ENCODE data around the gene SLU7.
A peak's percentile ranks its signal among the peaks of the same experiment; 100 is the strongest.
"Not testable (repeated sequence)": the region's sequence is repeated elsewhere in the genome, so short reads cannot be mapped to it uniquely, and the experiment has no call there.

SLU7 gene

GRCh38 chr5:160451281-160451680 is 32.4 kb upstream of the SLU7 start:
- no peak for DNase-seq (ENCODE audit: extremely low read depth in 1 of 2, low read depth in 1 of 2)

GRCh38 chr5:160450164-160450932 is 31.5 kb upstream of the SLU7 start:
- no peak for DNase-seq (ENCODE audit: extremely low read depth in 1 of 2, low read depth in 1 of 2)

GRCh38 chr5:160449458-160449857 is 30.6 kb upstream of the SLU7 start:
- DNase-seq (ENCODE audit: extremely low read depth in 1 of 2, low read depth in 1 of 2): no peak

GRCh38 chr5:160448886-160449285 is 30.0 kb upstream of the SLU7 start:
- DNase-seq (ENCODE audit: extremely low read depth in 1 of 2, low read depth in 1 of 2): no peak

- no peak for DNase-seq (ENCODE audit: extremely low read depth in 1 of 2, low read depth in 1 of 2)
These were observed 26.9 kb upstream of the SLU7 start for GRCh38 chr5:160445751-160446150.

- no peak for DNase-seq (ENCODE audit: extremely low read depth in 1 of 2, low read depth in 1 of 2)
These were observed 26.3 kb upstream of the SLU7 start for GRCh38 chr5:160445132-160445531.

GRCh38 chr5:160444407-160444806 is 25.5 kb upstream of the SLU7 start:
- DNase-seq (ENCODE audit: extremely low read depth in 1 of 2, low read depth in 1 of 2): no peak

- DNase-seq (ENCODE audit: extremely low read depth in 1 of 2, low read depth in 1 of 2): no peak
These were observed 24.0 kb upstream of the SLU7 start for GRCh38 chr5:160442824-160443431.

GRCh38 chr5:160441311-160441781 is 22.5 kb upstream of the SLU7 start:
- DNase-seq (ENCODE audit: extremely low read depth in 1 of 2, low read depth in 1 of 2): no peak

- DNase-seq (ENCODE audit: extremely low read depth in 1 of 2, low read depth in 1 of 2): peak; percentile 70 to 83
These were observed 20.3 kb upstream of the SLU7 start for GRCh38 chr5:160439205-160439600.

- peak in 1 of 2 donors; percentile 26 for DNase-seq (ENCODE audit: extremely low read depth in 1 of 2, low read depth in 1 of 2)
These were observed 19.7 kb upstream of the SLU7 start for GRCh38 chr5:160438316-160439204.

GRCh38 chr5:160437271-160437670 is 18.4 kb upstream of the SLU7 start:
- no peak for DNase-seq (ENCODE audit: extremely low read depth in 1 of 2, low read depth in 1 of 2)

GRCh38 chr5:160436661-160437060 is 17.8 kb upstream of the SLU7 start:
- not testable (repeated sequence) for DNase-seq (ENCODE audit: extremely low read depth in 1 of 2, low read depth in 1 of 2)

GRCh38 chr5:160436017-160436416 is 17.1 kb upstream of the SLU7 start:
- no peak for DNase-seq (ENCODE audit: extremely low read depth in 1 of 2, low read depth in 1 of 2)

GRCh38 chr5:160435532-160435931 is 16.7 kb upstream of the SLU7 start:
- DNase-seq (ENCODE audit: extremely low read depth in 1 of 2, low read depth in 1 of 2): no peak

GRCh38 chr5:160434022-160434531 is 15.2 kb upstream of the SLU7 start:
- DNase-seq (ENCODE audit: extremely low read depth in 1 of 2, low read depth in 1 of 2): no peak

GRCh38 chr5:160432787-160433186 is 13.9 kb upstream of the SLU7 start:
- DNase-seq (ENCODE audit: extremely low read depth in 1 of 2, low read depth in 1 of 2): no peak

GRCh38 chr5:160432196-160432595 is 13.3 kb upstream of the SLU7 start:
- DNase-seq (ENCODE audit: extremely low read depth in 1 of 2, low read depth in 1 of 2): no peak

- no peak for DNase-seq (ENCODE audit: extremely low read depth in 1 of 2, low read depth in 1 of 2)
These were observed 8.7 kb upstream of the SLU7 start for GRCh38 chr5:160427607-160428006.

GRCh38 chr5:160423099-160423498 is 4.2 kb upstream of the SLU7 start:
- no peak for DNase-seq (ENCODE audit: extremely low read depth in 1 of 2, low read depth in 1 of 2)

- DNase-seq (ENCODE audit: extremely low read depth in 1 of 2, low read depth in 1 of 2): peak; percentile 71 to 85
These were observed 2.9 kb upstream of the SLU7 start, which contains the start of gene PTTG1 for GRCh38 chr5:160421625-160422258. Gene PTTG1 (plus strand): TSS chr5:160421855. CDS start chr5:160422313, 458 bp downstream.

Measured in activated CD8-positive, alpha-beta memory T cell treated with anti-CD3 and anti-CD28 coated beads for 1 hour (primary cell).